IMR-90 (cell line): Measurements from ENCODE around the gene GMPR. TPM values are rescaled to one million over a fixed set of nuclear protein-coding genes. Genes with fewer than 3 reads are reported as not detected.

ENCODE experiments used
- ATAC-seq: fragments of 200-7000 bp; cut with Tn5 transposase; 2 replicates; pipeline ENCODE4 v1.9.1; 2020; ENCODE audit warnings: low read depth, mild to moderate bottlenecking, moderate library complexity
- BruUV-seq: library from RNA; stranded (reverse); fragments of 400-500 nt; replicated peaks from 2 replicates; lab custom pipeline; 2021; lab: Mats Ljungman, UMichigan
- CTCF ChIA-PET: fragments of 300-600 bp; formaldehyde crosslinking; extraction: SDS; loops from one replicate; lab custom pipeline; 2021; ENCODE audit warnings: antibody characterized with exemption; lab: Yijun Ruan, JAX
- POLR2A ChIA-PET: fragments of 300-600 bp; sonication (Branson Sonifier 250); formaldehyde crosslinking; loops from one replicate; lab custom pipeline; 2022; ENCODE audit warnings: antibody characterized with exemption; ENCODE audit not compliant: unreplicated experiment; lab: Charles Lee
- DNase-seq: peaks from one replicate; pipeline ENCODE4 v3.0.0; 2013
- H2AFZ ChIP-seq: replicated peaks from 2 replicates; pipeline ENCODE3; 2013; ENCODE audit warnings: low read length, mild to moderate bottlenecking; ENCODE audit not compliant: poor library complexity
- H2AK5ac ChIP-seq: 2 replicates; pipeline ENCODE4 v1.6.1; 2013; ENCODE audit warnings: low read depth, low read length, inconsistent platforms
- H2AK9ac ChIP-seq: replicated peaks from 2 replicates; pipeline ENCODE3; 2013; ENCODE audit warnings: mild to moderate bottlenecking, low read depth, low read length, moderate library complexity; ENCODE audit not compliant: poor library complexity
- H2BK120ac ChIP-seq: 2 replicates; pipeline ENCODE4 v1.6.1; 2013; ENCODE audit warnings: low read depth, low read length, inconsistent platforms
- H2BK15ac ChIP-seq: 3 replicates; pipeline ENCODE4 v1.6.1; 2013; ENCODE audit warnings: low read depth, low read length, inconsistent platforms
- H2BK20ac ChIP-seq: 2 replicates; pipeline ENCODE4 v1.6.1; 2013; ENCODE audit warnings: low read depth, mild to moderate bottlenecking, inconsistent platforms, low read length, moderate library complexity
- H2BK5ac ChIP-seq: 2 replicates; pipeline ENCODE4 v1.6.1; 2013; ENCODE audit warnings: mild to moderate bottlenecking, low read depth, low read length, inconsistent platforms; ENCODE audit not compliant: poor library complexity, severe bottlenecking
- H3K14ac ChIP-seq: replicated peaks from 2 replicates; pipeline ENCODE4 v1.6.1; 2013; ENCODE audit warnings: low read depth, low read length, inconsistent platforms
- H3K18ac ChIP-seq: 2 replicates; pipeline ENCODE4 v1.6.1; 2013; ENCODE audit warnings: low read depth, low read length, control low read depth
- H3K23ac ChIP-seq: 2 replicates; pipeline ENCODE4 v1.6.1; 2013; ENCODE audit warnings: low read depth, low read length, inconsistent platforms
- H3K27ac ChIP-seq: 2 replicates; pipeline ENCODE4 v1.5.1; 2013; ENCODE audit warnings: mild to moderate bottlenecking, control low read depth, low read length; ENCODE audit not compliant: insufficient read depth
- H3K27me3 ChIP-seq: 2 replicates; pipeline ENCODE4 v1.6.1; 2013; ENCODE audit warnings: low read length; ENCODE audit not compliant: control insufficient read depth, insufficient read depth
- H3K36me3 ChIP-seq: 2 replicates; pipeline ENCODE4 v1.6.1; 2013; ENCODE audit warnings: low read length, mixed read lengths; ENCODE audit not compliant: control insufficient read depth, insufficient read depth
- H3K4ac ChIP-seq: 2 replicates; pipeline ENCODE4 v1.6.1; 2013; ENCODE audit warnings: low read depth, low read length, inconsistent platforms
- H3K4me1 ChIP-seq: 2 replicates; pipeline ENCODE4 v1.6.1; 2013; ENCODE audit warnings: low read length, mixed read lengths; ENCODE audit not compliant: control insufficient read depth, insufficient read depth
- H3K4me2 ChIP-seq: 2 replicates; pipeline ENCODE4 v1.6.1; 2013; ENCODE audit warnings: low read depth, mild to moderate bottlenecking, control low read depth, low read length, moderate library complexity
- H3K4me3 ChIP-seq: 2 replicates; pipeline ENCODE4 v1.5.1; 2013; ENCODE audit warnings: low read depth, mild to moderate bottlenecking, control low read depth, low read length, moderate library complexity; ENCODE audit not compliant: insufficient read depth
- H3K56ac ChIP-seq: 2 replicates; pipeline ENCODE4 v1.6.1; 2013; ENCODE audit warnings: low read length, inconsistent platforms; ENCODE audit not compliant: insufficient read depth; ENCODE audit errors: extremely low read depth
- H3K79me1 ChIP-seq, 2 experiments: 2 replicates each; pipeline ENCODE4 v1.6.1; 2013; ENCODE audit warnings: low read length in 2 of 2, inconsistent platforms in 1 of 2, low read depth in 1 of 2
- H3K9ac ChIP-seq: 2 replicates; pipeline ENCODE4 v1.6.1; 2013; ENCODE audit warnings: low read depth, low read length, control low read depth
- H3K9me1 ChIP-seq: 2 replicates; pipeline ENCODE4 v1.6.1; 2013; ENCODE audit warnings: low read length, inconsistent platforms; ENCODE audit not compliant: insufficient read depth
- H3K9me3 ChIP-seq: 2 replicates; pipeline ENCODE4 v1.6.1; 2013; ENCODE audit warnings: low read length; ENCODE audit not compliant: control insufficient read depth, insufficient read depth
- H4K20me1 ChIP-seq: 2 replicates; pipeline ENCODE4 v1.6.1; 2013; ENCODE audit warnings: low read length, inconsistent platforms; ENCODE audit not compliant: insufficient read depth
- H4K5ac ChIP-seq: 2 replicates; pipeline ENCODE4 v1.6.1; 2013; ENCODE audit warnings: mild to moderate bottlenecking, low read depth, low read length, control low read depth
- H4K8ac ChIP-seq, 2 experiments: 2 replicates each; pipeline ENCODE4 v1.6.1; 2013; ENCODE audit warnings: low read depth in 2 of 2, low read length in 2 of 2, control low read depth in 1 of 2, inconsistent platforms in 1 of 2
- H4K91ac ChIP-seq: 2 replicates; pipeline ENCODE4 v1.6.1; 2013; ENCODE audit warnings: low read depth, low read length, inconsistent platforms; ENCODE audit not compliant: insufficient read depth
- CEBPB ChIP-seq: IDR thresholded peaks from 2 replicates; pipeline ENCODE4 v1.6.1; 2012; ENCODE audit warnings: low read depth, low read length, improper control_type of control experiment
- CHD1 ChIP-seq: IDR thresholded peaks from 2 replicates; pipeline ENCODE4 v1.6.1; 2012; ENCODE audit warnings: low read depth, low read length, improper control_type of control experiment
- CTCF ChIP-seq: conservative IDR thresholded peaks from 2 replicates; pipeline ENCODE4 v1.5.1; 2012; ENCODE audit warnings: mild to moderate bottlenecking, low read depth, low read length, improper control_type of control experiment
- FOS ChIP-seq: fragments of 150-350 bp; IDR thresholded peaks from 2 replicates; pipeline ENCODE4 v1.6.1; 2016; ENCODE audit warnings: low read depth, low read length
- MAZ ChIP-seq: IDR thresholded peaks from 2 replicates; pipeline ENCODE4 v1.6.1; 2012; ENCODE audit warnings: low read depth, mild to moderate bottlenecking, low read length, improper control_type of control experiment, moderate library complexity, borderline replicate concordance
- NFE2L2 ChIP-seq: fragments of 150-350 bp; IDR thresholded peaks from 2 replicates; pipeline ENCODE4 v1.6.1; 2016; ENCODE audit warnings: low read depth, mild to moderate bottlenecking, low read length
- POLR2A ChIP-seq: IDR thresholded peaks from 2 replicates; pipeline ENCODE4 v1.6.1; 2012; ENCODE audit warnings: mild to moderate bottlenecking, low read depth, low read length
- RAD21 ChIP-seq: IDR thresholded peaks from 2 replicates; pipeline ENCODE4 v1.6.1; 2012; ENCODE audit warnings: low read length, improper control_type of control experiment
- RCOR1 ChIP-seq: IDR thresholded peaks from 2 replicates; pipeline ENCODE4 v1.6.1; 2012; ENCODE audit warnings: mild to moderate bottlenecking, low read length, improper control_type of control experiment; ENCODE audit not compliant: insufficient replicate concordance
- RFX5 ChIP-seq: IDR thresholded peaks from 2 replicates; pipeline ENCODE4 v1.8.0; 2012; ENCODE audit warnings: low read depth, mild to moderate bottlenecking, low read length, moderate library complexity
- WGBS, 2 experiments: methylation state at CpG; one replicate each; pipeline versions ENCODE4 v1.1.5 to v1.1.7; 2013; ENCODE audit warnings: missing lambda C conversion rate in 2 of 2; ENCODE audit not compliant: insufficient read length in 1 of 2; ENCODE audit errors: extremely low coverage in 2 of 2; 5-methylcytosine and 5-hydroxymethylcytosine counted together
- dilution Hi-C: fragments of 300-500 bp; cut with HindIII; formaldehyde crosslinking; loops from one replicate; pipeline ENCODE4 v1.14.3; 2018; ENCODE audit warnings: low sequenced_read_pairs; ENCODE audit not compliant: unreplicated experiment
- in situ Hi-C: fragments of 300-500 bp; cut with MboI; formaldehyde crosslinking; loops from 3 replicates; pipeline ENCODE4 v1.14.3; 2019; ENCODE audit warnings: low sequenced_read_pairs, inconsistent platforms, mixed read lengths
- intact Hi-C: fragments of 100-400 bp; cut with micrococcal nuclease; formaldehyde crosslinking; loops from 2 replicates; pipeline ENCODE4 v1.10.0; 2022
- polyA plus RNA-seq, 3 experiments: library from polyadenylated mRNA; depleted of rRNA; stranded (reverse); fragments of >200 nt; gene quantifications; 2 replicates each; pipeline ENCODE4 v1.2.3, GENCODE V29; 2012; ENCODE audit warnings: low replicate concordance in 1 of 3
- total RNA-seq: library from RNA; depleted of rRNA; stranded (reverse); fragments of >200 nt; gene quantifications from 2 replicates; pipeline ENCODE4 v1.2.3, GENCODE V29; 2012
- TF ChIP-seq, protein P1 (sequence below): fragments of 150-350 bp; IDR thresholded peaks from 2 replicates; pipeline ENCODE4 v1.6.1; 2016; ENCODE audit warnings: low read depth, mild to moderate bottlenecking, low read length, moderate library complexity, borderline replicate concordance

GMPR gene
- total and polyA plus RNA-seq, 2 of the 4 experiments (the other 2 are of a cell fraction): 6.3 to 8.6 TPM

DNA sequence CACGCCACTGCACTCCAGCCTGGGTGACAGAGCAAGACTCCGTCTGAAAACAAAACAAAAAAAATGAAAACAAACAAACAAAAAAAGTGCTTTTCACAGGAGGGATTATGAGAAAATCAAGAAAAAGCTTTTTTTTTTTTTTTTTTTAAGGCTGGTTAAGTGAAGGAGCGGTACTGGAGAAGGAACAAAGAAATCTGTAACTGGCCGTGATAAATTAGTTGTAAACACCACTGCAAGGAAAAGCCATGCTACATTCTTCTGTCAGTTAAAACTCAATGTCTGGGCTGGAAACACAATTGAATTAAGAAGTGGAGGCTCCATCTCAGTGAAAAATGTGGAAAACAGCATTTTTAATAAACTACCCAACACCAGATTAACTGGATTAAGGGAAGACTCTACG lies 6.3 kb upstream of the GMPR start:
- H2BK15ac ChIP-seq: no peak overlapping the region
- no peak overlapping the region for H4K5ac ChIP-seq
- intact Hi-C loops: no loop called here
- no peak overlapping the region for H2BK120ac ChIP-seq
- H3K36me3 ChIP-seq: no peaks in the 10 kb centered on the region
- no peak overlapping the region for H3K23ac ChIP-seq
- no peak overlapping the region for H3K56ac ChIP-seq
- WGBS, 2 experiments: no CpG with 5 or more reads among the region's 5 CpGs
- H2AFZ ChIP-seq: no peak overlapping the region
- BruUV-seq: no TSS peak
- H3K27ac ChIP-seq: no peak overlapping the region
- no peak overlapping the region for H3K9ac ChIP-seq
- H2AK5ac ChIP-seq: no peak overlapping the region
- H3K4me2 ChIP-seq: no peak overlapping the region
- H4K91ac ChIP-seq: no peak overlapping the region
- H2AK9ac ChIP-seq: no peak overlapping the region
- no peak overlapping the region for H3K4me3 ChIP-seq
- in situ Hi-C loops: no loop called here
- ATAC-seq (no peak), DNase-seq (no peak)
- H3K14ac ChIP-seq: no peak overlapping the region
- dilution Hi-C loops: no loop called here
- H3K79me1 ChIP-seq: no peaks in the 10 kb centered on the region
- peaks cover 15% of the 10 kb centered on the region for H3K27me3 ChIP-seq
- no peaks in the 10 kb centered on the region for H4K20me1 ChIP-seq
- no peak overlapping the region for H2BK20ac ChIP-seq
- peaks cover 5% of the 10 kb centered on the region; the same call in 1 of the 2 replicates for H3K4me1 ChIP-seq
- no peaks in the 10 kb centered on the region for H3K9me1 ChIP-seq
- no peak overlapping the region for H3K4ac ChIP-seq
- no peak overlapping the region for H4K8ac ChIP-seq
- no peak overlapping the region for H3K18ac ChIP-seq
- ChIA-PET POLR2A (interaction anchor here (0.6 kb wide), 1 partner anchor 880 kb away, joined by 5 read pairs; no protein-coding TSS in a partner anchor), CTCF (no interaction called here)
- H2BK5ac ChIP-seq: no peak overlapping the region
- H3K9me3 ChIP-seq: no peaks in the 10 kb centered on the region
- no peak for TF ChIP-seq CTCF
- TF ChIP-seq FOS: no peak
- TF ChIP-seq NFE2L2: no peak
- TF ChIP-seq RAD21: no peak
- no peak for TF ChIP-seq CEBPB
- no peak for TF ChIP-seq POLR2A
- TF ChIP-seq, protein P1, sequence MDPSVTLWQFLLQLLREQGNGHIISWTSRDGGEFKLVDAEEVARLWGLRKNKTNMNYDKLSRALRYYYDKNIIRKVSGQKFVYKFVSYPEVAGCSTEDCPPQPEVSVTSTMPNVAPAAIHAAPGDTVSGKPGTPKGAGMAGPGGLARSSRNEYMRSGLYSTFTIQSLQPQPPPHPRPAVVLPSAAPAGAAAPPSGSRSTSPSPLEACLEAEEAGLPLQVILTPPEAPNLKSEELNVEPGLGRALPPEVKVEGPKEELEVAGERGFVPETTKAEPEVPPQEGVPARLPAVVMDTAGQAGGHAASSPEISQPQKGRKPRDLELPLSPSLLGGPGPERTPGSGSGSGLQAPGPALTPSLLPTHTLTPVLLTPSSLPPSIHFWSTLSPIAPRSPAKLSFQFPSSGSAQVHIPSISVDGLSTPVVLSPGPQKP: no peak
- no peak for TF ChIP-seq RCOR1
- no peak for TF ChIP-seq RFX5
- TF ChIP-seq CHD1: no peak
- TF ChIP-seq MAZ: no peak
